Measurements from ENCODE around the gene PCBP2. TPM values are rescaled to one million over a fixed set of nuclear protein-coding genes. Genes with fewer than 3 reads are reported as not detected.
"Not testable (repeated sequence)": the region's sequence is repeated elsewhere in the genome, so short reads cannot be mapped to it uniquely, and the experiment has no call there.

The PCBP2 gene
- total and polyA plus RNA-seq, 12 donors, result 255 to 1,158 (median 546) TPM

DNA sequence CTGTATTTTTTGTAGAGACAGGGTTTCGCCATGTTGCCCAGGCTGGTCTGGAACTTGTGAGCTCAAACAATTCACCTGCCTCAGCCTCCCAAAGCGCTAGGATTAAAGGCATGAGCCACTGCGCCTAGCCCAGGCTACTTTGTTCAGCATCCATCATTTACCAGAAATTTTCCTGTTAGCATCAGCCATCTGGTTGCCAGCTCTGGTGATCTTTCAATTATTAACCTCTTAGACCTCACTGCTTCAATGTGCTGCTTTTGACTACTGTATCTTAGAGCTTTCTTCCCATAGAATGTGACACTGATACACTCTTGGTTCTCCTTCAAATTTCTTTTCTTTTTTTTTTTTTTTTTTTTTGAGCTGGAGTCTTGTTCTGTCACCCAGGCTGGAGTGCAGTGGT, 33.7 kb upstream of the PCBP2 start:
- TF ChIP-seq, protein P1, sequence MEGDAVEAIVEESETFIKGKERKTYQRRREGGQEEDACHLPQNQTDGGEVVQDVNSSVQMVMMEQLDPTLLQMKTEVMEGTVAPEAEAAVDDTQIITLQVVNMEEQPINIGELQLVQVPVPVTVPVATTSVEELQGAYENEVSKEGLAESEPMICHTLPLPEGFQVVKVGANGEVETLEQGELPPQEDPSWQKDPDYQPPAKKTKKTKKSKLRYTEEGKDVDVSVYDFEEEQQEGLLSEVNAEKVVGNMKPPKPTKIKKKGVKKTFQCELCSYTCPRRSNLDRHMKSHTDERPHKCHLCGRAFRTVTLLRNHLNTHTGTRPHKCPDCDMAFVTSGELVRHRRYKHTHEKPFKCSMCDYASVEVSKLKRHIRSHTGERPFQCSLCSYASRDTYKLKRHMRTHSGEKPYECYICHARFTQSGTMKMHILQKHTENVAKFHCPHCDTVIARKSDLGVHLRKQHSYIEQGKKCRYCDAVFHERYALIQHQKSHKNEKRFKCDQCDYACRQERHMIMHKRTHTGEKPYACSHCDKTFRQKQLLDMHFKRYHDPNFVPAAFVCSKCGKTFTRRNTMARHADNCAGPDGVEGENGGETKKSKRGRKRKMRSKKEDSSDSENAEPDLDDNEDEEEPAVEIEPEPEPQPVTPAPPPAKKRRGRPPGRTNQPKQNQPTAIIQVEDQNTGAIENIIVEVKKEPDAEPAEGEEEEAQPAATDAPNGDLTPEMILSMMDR (IDR thresholded peaks at IDR 0.05), result no peak
- no peak for TF ChIP-seq POLR2A (IDR thresholded peaks at IDR 0.05)
- WGBS, 4 donors, result 89 to 93% (median 91%) methylated on average over 3 of the region's 3 CpGs
- intact Hi-C loops (cut with DNase I), result no loop called here
- no peak overlapping the region for H3K27ac ChIP-seq
- H3K27me3 ChIP-seq, result no peaks in the 10 kb centered on the region
- H3K4me1 ChIP-seq (replicated peaks in 1 of 2), result peaks cover 0 to 33% of the 10 kb centered on the region in 2 donors
- no peaks in the 10 kb centered on the region for H3K9me3 ChIP-seq (replicated peaks in 1 of 3)
- no peak for DNase-seq
- no peaks in the 10 kb centered on the region for H3K36me3 ChIP-seq (replicated peaks in 1 of 2)
- no peak overlapping the region for H3K4me3 ChIP-seq

GRCh38 chr12:53419756-53420155, 32.1 kb upstream of the PCBP2 start:
- Histone ChIP-seq H3K9me3 (replicated peaks in 1 of 3) (no peaks in the 10 kb centered on the region), H3K4me1 (replicated peaks in 1 of 2) (peaks cover 3 to 22% of the 10 kb centered on the region in 2 donors), H3K27ac (no peak overlapping the region), H3K36me3 (replicated peaks in 1 of 2) (no peaks in the 10 kb centered on the region), H3K4me3 (no peak overlapping the region), H3K27me3 (no peaks in the 10 kb centered on the region)
- WGBS, 4 donors, result 78 to 92% (median 85%) methylated on average over 2 of the region's 2 CpGs
- intact Hi-C loops (cut with DNase I), result loop anchor here (2.0 to 10.0 kb wide), 4 partner anchors 65 to 205 kb away; partner anchors contain the start of gene SP7 (in 1 of the 2)
- TF ChIP-seq, protein P1 (IDR thresholded peaks at IDR 0.05), result no peak
- no peak for TF ChIP-seq POLR2A (IDR thresholded peaks at IDR 0.05)
- no peak for DNase-seq

DNA sequence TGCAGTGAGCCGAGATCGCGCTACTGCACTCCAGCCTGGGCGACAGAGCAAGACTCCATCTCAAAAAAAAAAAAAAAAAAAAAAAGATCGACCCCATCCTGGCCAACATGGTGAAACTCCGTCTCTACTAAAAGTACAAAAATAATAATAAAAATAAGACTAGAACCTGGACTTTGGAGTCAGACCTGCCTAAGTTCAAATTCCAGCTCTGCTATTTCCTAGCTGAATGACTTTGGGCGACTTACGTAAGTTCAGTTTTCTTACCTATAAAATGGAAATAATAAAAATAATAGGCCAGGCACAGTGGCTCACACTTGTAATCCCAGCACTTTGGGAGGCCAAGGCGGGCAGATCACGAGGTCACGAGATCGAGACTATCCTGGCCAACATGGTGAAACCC, 29.7 kb upstream of the PCBP2 start:
- not testable (repeated sequence) for H3K4me3 ChIP-seq; DNase-seq; H3K27me3 ChIP-seq; H3K9me3 ChIP-seq (replicated peaks in 1 of 3); H3K27ac ChIP-seq; H3K36me3 ChIP-seq (replicated peaks in 1 of 2)
- intact Hi-C loops (cut with DNase I), result loop anchor here in 1 of 2 donors (5.0 to 10.0 kb wide), 2 partner anchors 85 to 207 kb away; partner anchors contain the start of gene SP7
- WGBS, 4 donors, result 79 to 84% (median 82%) methylated on average over 12 of the region's 12 CpGs
- peaks cover 8 to 22% of the 10 kb centered on the region in 2 donors for H3K4me1 ChIP-seq (replicated peaks in 1 of 2)

DNA sequence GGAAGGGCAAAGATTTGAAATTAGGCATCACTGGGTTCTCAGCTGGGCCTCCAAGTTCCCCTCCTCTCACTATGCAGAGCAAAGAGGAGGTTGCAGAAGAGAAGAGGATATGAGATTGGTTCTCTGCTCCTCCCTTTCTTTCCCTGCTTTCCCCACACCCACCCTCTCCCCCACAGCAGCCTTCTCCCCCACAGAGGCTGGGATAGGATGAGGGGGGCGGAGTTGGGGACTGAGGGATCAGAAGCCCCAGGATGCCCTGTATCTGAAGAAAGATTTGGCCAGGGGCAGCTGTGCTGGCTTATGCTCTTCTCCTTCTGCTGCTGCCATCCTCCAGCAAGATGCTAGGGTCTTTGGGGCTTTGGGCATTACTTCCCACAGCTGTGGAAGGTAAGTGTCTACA, 28.3 kb upstream of the PCBP2 start, which contains the start of gene AMHR2:
Gene AMHR2 (plus strand): TSS at position 259 of the 400 bp plus-strand sequence. CDS start 80 bp downstream, at position 339.
- no peaks in the 10 kb centered on the region for H3K9me3 ChIP-seq (replicated peaks in 1 of 3)
- peaks cover 10 to 35% of the 10 kb centered on the region in 2 donors for H3K4me1 ChIP-seq (replicated peaks in 1 of 2)
- WGBS, 4 donors, result 100% methylated on average over 1 of the region's 1 CpG
- H3K27me3 ChIP-seq, result no peaks in the 10 kb centered on the region
- peak within 1 kb of the TSS in 1 of 4 donors; percentile 52 for H3K4me3 ChIP-seq
- peak within 1 kb of the TSS in 3 of 5 donors; percentile 5 to 91 (median 71) for H3K27ac ChIP-seq
- TF ChIP-seq, protein P1 (IDR thresholded peaks at IDR 0.05), result no peak
- TF ChIP-seq POLR2A (IDR thresholded peaks at IDR 0.05), result no peak
- intact Hi-C loops (cut with DNase I), result loop anchor here in 1 of 2 donors (5.0 to 10.0 kb wide), 2 partner anchors 86 to 209 kb away; partner anchors contain the start of gene SP7
- peak in 1 of 7 donors; percentile 7 for DNase-seq
- no peaks in the 10 kb centered on the region for H3K36me3 ChIP-seq (replicated peaks in 1 of 2)

Measured in adrenal gland (tissue), 12 donors.